ENCODE results near the gene CCR4.

DNA sequence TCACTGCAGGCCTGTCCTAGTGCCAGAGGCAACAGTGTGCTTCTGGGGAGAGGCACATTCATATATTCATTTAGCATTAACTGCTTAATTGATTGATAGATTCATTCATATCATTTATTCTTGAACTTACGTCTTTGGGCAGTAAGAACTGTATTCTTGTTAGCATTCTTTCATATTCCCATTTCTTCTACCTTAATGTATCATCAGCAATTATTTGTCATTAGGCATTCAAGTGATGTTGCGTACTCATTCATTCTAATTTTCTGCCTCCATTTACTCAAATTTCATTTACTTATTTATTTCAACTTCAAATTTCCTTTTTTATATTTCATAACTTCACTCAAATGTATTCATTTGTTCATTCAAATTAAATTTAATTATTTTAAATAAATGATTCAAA, 31.5 kb upstream of the CCR4 start:
- TF ChIP-seq POLR2AphosphoS5 (IDR thresholded peaks at IDR 0.05; ENCODE audit: low read depth, low read length) (no peak), POLR2A (IDR thresholded peaks at IDR 0.05; ENCODE audit: low read depth, low read length) (no peak), POU2F2 (IDR thresholded peaks at IDR 0.05; ENCODE audit: low read depth, low read length) (no peak), TAF1 (IDR thresholded peaks at IDR 0.05; ENCODE audit: low read depth, low read length) (no peak), PAX5 (IDR thresholded peaks at IDR 0.05; ENCODE audit: insufficient read depth, low read length, severe bottlenecking) (no peak)

Data from GM12891 (cell line).